NCI-H2227 (cell line): ENCODE data around the gene NOS3.

ENCODE experiments used
- DNase-seq: peaks from one replicate; lab custom pipeline; 2025; ENCODE audit not compliant: unreplicated experiment; lab: John Stamatoyannopoulos, UW

The NOS3 gene

DNA sequence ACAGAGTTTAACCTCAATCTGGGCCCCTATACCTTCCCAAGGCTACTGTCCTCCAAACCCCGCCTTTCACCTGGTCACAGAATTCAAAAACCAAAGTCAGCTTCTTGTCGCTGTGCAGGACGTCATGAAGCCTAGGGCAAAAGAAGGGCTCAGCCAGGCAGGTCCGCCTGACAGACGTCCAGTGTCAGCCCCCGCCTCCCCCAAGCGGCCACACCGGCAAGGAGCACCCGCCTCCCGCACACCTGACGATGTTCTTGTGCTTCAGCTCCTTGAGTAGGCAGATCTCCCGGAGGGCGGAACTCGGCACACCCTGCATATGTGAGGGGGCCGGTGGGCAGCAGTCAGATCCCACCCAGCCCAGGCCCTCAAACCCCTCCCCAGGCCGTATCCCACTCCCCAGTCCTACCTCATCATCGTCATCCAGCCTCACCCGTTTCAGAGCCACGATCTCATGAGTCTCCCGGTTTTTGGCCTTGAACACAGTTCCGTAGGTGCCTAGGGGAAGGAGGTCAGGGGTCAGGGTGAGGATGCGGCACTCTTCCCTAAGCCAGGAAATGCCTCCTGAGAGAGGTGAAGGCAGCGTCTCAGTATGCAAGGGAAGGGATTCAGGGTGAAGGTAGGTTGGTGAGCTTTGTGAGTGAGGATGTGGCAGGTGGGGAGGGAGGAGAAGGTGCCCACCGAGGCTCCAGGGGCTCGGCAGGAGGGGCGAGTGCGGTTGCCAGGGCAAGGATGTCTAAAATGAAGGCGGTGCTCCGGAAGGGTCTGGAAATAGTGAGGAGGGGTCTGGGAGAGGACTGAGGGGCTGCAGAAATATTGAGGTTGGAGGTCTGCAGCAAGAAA, 66.1 kb downstream of the NOS3 start:
- DNase-seq, result peak; percentile 62

DNA sequence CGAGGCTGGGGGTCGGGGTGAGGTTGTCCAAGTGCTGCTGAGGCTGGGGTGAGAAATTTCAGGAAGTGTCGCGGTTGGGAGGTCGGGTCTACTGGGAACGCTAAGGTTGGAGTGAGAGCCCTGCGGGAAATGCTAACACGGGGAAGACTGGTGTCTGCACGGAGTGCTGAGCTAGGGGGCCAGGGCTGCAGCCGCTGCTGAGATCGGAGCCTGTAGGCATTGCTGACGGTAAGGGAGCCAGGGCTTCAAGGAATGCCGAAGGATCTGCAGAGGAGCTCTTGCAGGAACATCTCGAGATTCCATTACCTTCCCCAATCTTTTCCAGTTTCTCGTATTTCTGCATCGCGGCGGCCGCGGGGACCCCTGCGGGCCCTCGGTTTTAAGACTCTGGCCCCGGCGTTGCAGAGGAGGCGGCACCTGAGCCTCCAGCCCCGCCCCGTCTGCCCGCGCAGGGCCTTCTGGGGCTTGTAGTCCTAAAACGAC, 66.7 kb downstream of the NOS3 start, which contains the start of gene CDK5:
CDK5 (minus strand) TSS at position 392 of the 483 bp plus-strand sequence; CDS start at position 343, 49 bp downstream.
- peak; percentile 83 for DNase-seq

DNA sequence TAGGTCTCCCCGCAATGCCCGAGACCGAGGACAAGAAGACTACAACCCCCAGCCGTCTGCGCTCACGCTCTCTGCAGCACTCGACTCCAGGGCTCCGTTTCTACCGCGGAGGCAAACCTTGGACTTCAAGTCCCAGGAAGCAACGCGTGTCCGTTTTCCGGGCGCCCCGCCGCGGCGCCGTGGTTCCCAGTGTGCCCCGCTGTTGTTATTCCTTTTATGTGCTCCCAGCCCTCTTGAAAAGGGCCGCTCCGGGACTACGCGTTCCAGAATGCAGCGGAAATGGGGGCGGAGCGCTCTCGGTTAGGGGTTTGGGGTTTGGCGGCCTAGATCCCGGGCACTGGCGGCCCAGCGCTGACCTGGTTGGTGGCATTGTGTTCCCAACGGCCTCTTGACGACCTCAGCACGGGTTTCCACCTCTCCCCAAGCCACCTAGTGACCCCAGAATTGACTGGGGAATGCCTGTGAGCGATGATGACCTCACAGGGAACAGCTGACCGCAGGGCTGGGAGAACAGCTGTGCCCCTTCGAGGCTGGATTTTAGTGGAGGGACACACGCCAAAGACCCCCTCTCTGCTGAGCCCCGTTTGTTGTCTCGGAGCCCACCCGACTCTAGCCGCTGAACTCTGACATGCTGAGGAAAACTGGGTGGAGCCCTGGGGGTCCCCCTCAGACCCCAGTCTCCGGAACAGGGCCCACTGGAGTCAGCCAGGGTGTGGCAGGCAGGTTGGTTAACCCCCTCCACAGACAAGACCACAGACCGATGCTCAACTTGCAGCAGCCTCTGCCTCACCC, 67.4 kb downstream of the NOS3 start:
- DNase-seq, result peak; percentile 100

DNA sequence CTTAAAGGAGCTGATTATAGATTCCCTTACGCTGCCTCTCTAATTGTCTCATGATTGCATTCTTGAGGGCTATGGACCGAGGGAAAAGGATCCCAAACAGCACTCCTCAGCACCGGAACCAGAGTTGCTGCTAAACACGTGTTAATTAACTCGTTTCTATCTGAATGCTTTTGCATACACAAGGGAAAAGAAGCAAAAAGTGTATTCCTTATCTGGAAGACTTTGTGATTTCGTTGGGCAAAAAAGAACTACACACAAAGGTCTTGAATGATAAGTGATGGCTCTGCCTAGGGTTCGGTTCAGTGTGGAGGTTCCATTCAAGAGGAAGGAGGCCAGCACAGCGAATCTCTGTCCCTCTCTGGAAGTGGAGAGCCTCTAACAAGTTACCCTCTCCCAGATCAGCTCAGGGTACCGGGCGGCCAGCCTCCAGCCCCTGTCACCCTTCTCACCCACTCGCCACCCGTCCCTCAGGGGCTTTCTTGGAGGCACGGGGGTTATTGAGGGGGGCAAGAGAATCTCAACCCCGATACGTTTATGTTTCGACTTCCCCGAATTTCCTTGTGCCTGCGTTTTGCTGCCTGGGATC, 68.1 kb downstream of the NOS3 start:
- DNase-seq, result peak; percentile 42

DNA sequence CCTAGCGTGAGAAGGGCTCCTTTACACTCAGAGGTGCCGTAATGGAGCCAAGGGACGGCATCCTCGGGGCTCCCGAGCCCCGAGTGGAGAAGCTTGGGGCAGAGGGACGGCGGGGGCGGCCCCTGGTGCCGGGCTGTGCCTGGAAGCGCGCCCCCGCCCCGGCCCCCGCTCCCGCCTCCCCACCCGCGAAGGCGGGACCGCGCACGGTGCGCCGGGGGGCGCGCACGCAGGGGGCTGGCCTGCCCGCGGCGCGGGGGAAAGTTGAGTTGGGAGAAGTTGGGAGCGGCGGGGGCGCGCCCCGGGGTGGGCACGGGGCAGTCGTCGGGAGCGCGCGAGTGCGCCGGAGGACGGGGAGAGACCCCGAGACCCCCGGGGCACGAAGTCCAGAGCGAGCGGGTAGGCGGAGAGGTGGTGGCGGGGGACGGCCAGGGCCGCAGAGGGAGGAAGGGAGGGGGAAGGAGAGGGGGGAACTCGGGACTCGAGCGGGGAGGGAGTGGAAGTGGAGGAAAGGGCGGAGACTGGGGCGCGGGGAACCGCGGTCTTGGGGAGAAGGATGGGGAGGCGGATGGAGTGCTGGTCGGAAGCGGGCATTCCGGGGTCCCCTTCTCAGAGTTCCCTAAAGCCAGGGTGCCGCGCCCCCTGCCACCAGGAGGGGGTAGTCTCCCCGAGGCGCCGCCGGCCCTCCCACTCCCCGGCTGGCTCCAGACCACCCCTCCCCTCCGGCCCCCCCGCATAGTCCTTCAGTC, 68.7 kb downstream of the NOS3 start, which contains the start of gene SLC4A2:
SLC4A2 (plus strand) TSS at position 223 of the 746 bp plus-strand sequence. CDS start 2,399 bp downstream, outside the sequence.
- peak; percentile 89 for DNase-seq

DNA sequence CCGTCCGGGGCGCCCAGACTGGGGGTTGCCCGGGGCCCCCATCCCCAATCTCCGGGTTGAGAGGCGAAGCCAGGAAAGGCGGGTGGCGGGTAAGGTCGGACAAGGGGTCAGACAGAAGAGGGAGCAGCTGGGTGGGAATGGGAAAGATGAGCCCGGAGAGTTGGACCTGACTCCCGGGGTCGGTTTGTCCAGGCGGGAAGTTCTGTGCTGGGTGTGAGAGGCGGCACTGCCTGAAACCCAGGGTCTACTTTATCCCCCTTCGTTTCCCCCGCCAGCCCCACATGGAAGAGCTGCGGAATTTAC, 69.2 kb downstream of the NOS3 start:
- DNase-seq, result no peak

DNA sequence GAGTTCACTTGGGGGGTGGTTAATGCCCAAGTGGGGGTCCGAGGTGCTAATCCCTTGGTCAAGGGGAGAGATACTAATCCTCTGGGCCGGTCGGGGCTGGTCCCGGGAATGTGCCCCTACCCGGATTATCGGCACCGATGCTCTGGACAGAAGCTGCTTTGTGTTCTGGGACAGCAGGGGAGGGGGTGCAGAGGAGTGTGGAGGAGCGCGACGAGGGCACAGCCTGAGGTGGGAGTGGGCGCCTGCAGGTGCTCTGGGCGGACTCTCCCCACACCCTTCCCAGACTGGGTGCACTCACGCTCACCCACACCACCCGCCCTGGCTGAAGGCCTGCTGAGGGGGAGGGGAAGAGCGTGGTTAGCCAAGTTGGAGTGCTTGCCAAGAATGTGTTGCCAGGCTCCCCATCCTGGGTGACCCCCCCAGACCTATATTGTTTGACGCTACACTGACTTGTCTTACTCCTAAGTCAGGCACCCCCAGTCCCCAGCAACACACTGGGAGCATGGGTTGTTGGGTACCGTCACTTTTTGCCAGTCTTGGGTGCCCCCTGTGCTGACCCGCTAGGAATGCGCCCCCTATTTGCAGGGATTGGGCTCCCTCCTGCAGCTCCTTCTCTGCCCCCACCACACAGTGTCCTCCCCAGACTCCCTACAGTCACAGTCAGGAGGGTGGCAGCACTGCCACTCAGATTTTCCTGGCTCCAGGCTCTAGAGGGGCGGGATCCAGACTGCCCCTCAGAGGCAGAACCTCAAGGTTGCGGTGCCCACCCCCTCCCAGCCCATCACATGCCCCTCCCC, 69.8 kb downstream of the NOS3 start:
- DNase-seq, result peak; percentile 37

DNA sequence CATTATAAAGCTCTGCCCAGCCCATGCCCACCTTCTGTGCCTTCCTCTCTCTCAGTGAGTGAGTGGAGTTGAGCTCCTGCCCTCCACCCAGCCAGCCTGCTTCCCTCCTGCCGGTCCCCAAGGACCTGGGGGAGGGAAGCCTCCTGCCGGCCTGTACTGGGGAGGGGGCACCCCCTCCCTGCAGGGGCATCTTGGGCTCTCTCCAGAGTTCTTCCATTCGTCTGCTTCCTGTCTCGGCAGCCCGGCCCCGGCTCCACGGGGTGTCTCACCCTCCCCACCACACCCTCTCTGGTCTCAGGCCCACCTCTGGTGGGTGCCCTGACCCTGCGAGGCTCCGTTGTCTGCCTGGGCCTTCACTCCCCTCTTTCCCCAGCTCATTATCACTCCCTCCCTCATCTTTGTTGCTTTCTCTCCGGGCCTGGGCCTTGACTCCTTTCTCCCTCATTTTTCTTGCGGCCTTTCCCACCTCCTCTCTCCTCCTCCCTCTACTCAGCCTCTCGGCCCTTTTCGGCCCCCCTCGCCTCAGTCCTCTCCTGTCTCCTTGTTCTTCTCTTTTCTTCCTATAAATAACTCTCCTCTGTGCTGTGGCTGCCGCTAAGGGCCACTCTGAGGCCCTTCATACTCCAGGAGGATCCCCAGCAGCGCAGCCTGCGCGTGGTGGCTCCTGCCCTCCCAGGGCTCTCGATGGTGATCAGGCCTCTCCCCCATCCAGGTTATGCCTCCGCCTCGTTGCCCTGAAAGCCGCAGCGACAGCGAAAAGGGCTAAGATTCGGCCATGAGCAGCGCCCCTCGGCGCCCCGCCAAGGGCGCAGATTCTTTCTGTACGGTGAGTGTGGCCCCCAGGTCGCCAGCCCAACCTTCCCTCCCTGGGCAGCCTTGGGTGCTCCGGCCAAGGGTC, 70.6 kb downstream of the NOS3 start:
- DNase-seq, result no peak

DNA sequence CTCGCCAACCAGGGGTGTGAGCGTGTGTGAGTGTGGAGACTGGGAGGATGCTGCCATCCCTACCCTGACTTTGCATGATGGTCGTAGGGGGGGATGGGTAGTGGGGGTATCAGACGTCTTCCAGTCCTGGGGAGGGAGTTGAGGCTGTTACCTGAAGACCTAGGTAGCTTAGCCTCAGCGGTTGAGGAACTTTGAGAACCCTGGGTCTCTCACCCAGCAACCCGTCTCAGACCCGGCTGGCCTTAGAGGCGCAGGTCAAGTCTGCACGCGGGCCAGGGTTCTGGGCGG, 71.2 kb downstream of the NOS3 start:
- no peak for DNase-seq

DNA sequence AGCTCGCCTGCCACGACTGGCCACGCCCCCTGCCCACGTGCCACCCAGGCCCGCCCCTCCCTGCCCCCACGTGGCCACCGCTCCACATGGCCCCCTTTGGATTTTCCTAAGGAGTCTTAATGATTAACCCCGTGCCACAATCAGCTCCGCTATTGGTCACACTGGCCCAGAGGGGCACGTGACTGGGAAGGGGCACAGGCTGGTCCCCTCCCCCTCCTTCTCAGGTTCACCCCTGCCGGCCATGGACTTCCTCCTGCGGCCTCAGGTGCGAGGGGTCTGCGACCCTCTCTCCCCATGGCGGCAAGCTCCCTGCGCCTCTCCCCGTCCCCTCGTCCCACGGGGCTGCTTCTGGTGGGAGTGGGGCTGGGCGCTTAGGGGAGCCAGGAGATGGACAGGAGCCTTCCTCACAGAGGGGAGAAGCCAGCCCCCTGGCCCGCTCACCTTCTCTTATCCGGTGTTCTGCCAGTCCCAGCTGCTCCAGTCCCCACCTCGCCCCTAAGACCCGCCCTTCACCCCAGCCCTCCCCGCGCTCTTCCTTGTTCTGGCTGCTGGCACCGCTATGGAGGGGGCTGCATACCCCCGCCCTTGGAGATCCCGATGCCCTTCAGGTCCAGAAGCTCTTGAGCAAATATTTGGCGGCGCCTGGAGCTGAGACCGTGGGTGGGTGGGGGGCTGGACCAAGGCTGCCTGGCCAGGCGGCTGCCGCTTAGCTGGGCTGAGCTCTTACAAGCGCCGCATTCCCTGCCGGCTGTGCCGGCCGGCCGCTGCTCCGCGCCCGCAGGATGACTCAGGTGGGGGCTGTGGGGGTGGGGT, 71.8 kb downstream of the NOS3 start:
- peak; percentile 75 for DNase-seq

DNA sequence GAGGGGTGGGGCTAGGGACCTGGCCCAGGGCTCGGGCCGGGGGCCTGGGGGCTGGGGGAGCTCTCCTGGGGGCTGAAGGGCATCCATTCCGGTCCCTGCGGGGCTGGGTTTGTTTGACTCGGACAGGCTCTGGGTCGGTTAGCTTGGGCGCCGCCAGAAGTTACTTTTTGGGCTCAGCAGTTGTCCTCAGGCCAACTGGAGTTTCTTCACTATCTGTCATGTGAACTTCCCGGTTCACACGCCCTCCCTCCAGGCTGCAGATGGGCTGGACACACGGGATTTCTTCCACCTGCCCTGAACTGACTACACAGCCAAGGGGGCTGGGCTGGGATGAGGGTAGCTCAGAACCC, 72.4 kb downstream of the NOS3 start:
- DNase-seq, result no peak
